GM19238 (cell line): ENCODE measurements around the gene CDK5R2.
A peak's percentile ranks its signal among the peaks of the same experiment; 100 is the strongest.
"Not testable (repeated sequence)": the region's sequence is repeated elsewhere in the genome, so short reads cannot be mapped to it uniquely, and the experiment has no call there.

Experiments
- DNase-seq: peaks from one replicate; pipeline ENCODE4 v3.0.0; 2011; ENCODE audit warnings: low spot score; ENCODE audit not compliant: insufficient read length

The CDK5R2 gene

DNA sequence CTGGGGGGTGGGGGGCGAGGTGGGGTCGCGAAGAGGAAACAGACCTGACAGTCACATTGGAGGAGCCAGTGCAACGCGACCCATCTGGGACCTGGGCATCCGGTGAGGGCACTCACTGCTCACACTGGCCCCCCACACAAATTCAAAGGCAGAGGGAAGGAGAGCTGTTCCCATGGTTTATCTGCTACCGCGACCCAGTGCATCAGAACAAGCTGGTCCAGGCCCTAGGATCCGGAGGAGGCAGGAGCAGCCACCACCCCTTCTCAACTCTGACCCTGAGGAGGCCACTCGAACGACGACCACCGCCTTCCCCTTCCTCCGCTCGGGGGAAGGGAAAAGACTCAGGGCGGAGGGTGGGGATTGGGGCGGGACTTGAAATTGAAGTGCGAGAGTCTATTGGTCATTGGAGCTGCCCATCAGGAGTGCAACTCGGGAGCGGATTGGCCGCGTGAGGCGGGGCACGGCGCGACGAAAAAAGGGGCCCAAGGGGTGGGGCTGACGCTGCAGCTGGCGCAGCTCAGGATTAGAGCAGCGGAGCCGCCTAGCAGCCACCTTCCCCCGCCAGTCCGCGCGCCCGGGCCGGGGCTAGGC, at the start of gene CDK5R2:
Gene CDK5R2, plus strand, starts transcription at position 526 of the 591 bp plus-strand sequence. CDS start 155 bp downstream, outside the sequence.
- DNase-seq: peak; percentile 96

GRCh38 chr2:218910741-218911140, 48.7 kb upstream of the CDK5R2 start:
- DNase-seq: no peak

DNA sequence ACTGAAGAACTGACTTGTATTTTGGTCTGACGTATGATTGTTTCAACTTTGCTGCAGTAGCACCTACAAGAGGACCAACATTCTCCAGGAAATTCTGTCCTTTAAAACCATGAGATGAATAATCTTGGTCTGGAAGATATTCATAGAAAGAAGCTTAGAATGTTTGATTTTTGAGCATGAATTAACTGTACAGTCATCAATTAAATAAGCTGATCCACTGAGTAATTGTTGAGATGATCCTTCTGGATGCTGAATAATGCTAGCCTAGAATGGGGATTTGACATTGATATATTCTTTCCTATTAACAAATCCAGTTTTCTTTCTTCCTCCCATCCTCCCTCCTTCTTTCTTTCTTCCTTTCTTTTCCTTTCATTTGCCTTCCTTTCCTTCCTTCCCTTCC, 39.0 kb upstream of the CDK5R2 start:
- DNase-seq: no peak

- DNase-seq: no peak
These were observed 34.7 kb upstream of the CDK5R2 start for GRCh38 chr2:218924757-218925156.

DNA sequence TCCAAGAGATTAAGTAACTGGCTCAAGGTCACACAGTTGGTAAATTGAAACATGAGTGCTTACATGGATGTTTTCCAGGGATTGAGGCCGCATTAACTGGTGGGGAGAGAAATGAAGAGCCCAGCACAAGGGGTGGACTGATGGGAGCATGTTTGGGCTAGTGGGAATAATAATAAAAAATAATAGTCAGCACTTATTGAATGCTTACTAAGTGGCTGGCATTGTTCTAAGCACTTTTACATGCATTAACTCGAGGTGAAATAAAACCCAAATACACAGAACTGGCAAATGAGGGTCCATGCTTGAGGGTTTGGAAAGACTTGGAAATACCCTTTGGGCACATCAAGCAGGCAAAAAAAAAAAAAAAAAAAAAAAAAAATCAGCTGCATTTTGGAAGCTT, 34.0 kb upstream of the CDK5R2 start:
- DNase-seq: no peak

GRCh38 chr2:218927422-218927821, 32.0 kb upstream of the CDK5R2 start:
- DNase-seq: no peak

- DNase-seq: no peak
These were observed 31.6 kb upstream of the CDK5R2 start for GRCh38 chr2:218927876-218928275.

DNA sequence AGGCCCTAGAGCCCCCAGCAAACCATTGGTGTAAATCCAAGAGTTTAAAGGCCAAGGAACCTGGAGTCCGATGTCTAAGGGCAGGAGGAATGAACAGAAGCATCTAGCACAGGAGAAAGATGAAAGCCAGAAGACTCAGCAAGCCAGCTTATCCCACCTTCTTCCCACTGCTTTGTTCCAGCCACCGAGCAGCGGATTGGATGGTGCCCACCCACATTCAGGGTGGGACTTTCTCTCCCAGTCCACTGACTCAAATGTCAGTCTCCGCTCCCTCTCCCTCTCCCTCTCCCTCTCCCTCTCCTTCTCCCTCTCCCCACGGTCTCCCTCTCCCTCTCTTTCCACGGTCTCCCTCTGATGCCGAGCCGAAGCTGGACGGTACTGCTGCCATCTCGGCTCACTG, 29.0 kb upstream of the CDK5R2 start:
- not testable (repeated sequence) for DNase-seq

- DNase-seq: not testable (repeated sequence)
These were observed 27.7 kb upstream of the CDK5R2 start for GRCh38 chr2:218931751-218932150.

- no peak for DNase-seq
These were observed 14.6 kb upstream of the CDK5R2 start for GRCh38 chr2:218944759-218945404.

- no peak for DNase-seq
These were observed 12.8 kb upstream of the CDK5R2 start for GRCh38 chr2:218946621-218947020.

DNA sequence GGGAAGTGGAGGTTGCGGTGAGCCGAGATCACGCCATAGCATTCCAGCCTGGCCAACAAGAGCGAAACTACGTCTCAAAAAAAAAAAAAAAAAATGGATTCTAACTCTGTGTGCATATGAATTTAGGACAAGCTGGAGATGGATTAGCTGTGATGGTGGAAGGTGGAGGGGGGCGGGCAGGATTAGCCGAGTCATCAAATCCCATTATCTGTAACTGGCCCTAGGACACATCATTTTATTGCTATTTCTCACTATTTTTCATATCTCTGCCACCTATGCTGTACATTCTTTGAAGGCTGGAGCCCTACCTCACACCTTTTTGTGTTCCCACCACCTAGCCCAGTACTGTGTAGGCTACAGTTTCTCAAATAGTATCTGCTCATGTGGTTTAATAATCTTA, 7.3 kb upstream of the CDK5R2 start:
- DNase-seq: no peak

- DNase-seq: no peak
These were observed 6.0 kb upstream of the CDK5R2 start for GRCh38 chr2:218953366-218953954.

DNA sequence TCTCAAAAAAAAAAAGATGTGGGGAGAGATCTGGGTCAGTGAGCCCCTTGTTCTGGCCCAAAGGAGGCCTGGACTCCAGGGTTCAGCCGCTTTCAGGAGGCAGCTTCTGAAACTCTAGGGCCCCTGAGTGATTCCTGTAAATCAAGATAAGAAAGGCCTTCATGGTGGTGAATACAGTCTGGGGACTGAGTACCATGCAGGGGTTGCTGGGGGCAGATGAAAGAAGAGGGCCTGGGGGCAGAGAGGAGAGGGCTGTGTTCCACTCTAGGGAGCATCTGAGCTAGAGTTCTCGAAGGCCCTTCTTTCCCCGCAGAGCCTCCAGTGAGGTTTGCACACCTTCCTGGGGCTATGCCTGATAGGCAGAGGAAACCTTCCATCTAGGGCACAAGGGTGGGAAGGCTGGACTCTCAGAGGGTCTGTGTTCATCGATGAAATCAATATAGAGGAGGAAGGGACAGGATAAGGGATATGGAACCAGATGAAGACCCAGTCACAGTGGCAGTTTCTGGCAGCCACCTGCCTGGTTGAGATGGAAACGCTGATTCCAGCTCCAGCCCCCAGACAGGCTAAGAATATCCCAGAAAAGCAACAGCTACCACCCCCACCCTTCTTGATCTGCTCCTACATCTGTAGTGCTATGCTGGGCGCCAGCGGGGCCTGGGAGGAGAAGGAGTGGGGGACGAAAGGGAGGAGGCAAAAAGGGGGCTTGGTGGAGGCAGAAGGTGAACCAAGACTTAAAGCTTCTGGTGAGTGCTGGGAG, 4.7 kb upstream of the CDK5R2 start:
- no peak for DNase-seq

- no peak for DNase-seq
These were observed 3.4 kb upstream of the CDK5R2 start for GRCh38 chr2:218956039-218956438.

DNA sequence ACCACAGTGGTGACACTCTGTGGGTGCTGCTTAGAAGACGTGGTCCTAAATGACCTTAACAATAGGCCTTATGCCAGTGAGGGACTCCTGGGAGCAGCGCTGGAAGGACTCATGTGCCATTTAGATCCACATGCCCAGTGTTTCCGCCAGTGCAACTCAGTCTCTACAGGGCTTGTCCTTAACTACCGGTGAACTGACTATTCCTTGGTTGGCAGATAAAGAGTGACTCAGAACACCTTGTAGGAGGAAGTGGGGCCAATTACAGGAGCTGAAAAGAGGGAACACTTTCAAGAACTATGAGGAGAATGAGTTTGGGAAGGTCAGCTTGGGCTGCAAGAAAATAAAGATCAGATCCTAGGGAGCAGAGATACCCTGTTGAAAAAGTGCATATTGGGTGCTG, 1.8 kb upstream of the CDK5R2 start:
- no peak for DNase-seq

- DNase-seq: no peak
These were observed 1.2 kb upstream of the CDK5R2 start for GRCh38 chr2:218958276-218958675.

DNA sequence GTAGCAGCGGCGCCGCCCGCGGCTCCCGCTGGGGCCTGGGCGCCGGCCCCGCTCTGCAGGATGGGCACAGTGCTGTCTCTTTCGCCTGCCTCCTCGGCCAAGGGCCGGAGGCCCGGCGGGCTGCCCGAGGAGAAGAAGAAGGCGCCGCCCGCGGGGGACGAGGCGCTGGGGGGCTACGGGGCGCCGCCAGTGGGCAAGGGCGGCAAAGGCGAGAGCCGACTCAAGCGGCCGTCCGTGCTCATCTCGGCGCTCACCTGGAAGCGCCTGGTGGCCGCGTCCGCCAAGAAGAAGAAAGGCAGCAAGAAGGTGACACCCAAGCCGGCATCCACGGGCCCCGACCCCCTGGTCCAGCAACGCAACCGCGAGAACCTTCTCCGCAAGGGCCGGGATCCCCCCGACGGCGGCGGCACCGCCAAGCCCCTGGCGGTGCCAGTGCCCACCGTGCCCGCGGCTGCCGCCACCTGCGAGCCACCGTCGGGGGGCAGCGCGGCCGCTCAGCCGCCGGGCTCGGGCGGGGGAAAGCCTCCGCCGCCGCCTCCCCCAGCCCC, 369 bp downstream of the CDK5R2 start:
- no peak for DNase-seq

- DNase-seq: no peak
These were observed 1.1 kb downstream of the CDK5R2 start for GRCh38 chr2:218960309-218961165.

DNA sequence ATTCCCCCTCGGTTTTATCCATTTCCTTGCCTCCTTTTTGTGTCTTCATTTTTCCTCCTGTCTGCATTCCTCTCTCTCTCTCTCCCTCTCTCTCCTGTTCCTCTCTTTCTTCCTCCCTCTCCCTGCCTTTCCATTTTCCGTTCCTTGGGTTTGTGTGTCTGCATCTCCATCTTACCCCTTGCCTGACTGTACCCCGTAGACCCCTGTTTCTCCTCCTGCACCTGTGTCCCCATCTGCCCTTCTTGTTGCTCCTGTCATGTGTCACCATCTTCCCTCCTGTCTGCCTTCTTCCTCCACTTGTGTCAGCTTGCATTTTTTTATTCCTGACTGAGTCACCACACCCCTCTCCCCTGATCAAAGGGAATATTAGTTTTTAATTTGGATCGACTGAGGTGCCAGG, 1.8 kb downstream of the CDK5R2 start:
- DNase-seq: no peak
